ENCODE data around the gene EMP1.

DNA sequence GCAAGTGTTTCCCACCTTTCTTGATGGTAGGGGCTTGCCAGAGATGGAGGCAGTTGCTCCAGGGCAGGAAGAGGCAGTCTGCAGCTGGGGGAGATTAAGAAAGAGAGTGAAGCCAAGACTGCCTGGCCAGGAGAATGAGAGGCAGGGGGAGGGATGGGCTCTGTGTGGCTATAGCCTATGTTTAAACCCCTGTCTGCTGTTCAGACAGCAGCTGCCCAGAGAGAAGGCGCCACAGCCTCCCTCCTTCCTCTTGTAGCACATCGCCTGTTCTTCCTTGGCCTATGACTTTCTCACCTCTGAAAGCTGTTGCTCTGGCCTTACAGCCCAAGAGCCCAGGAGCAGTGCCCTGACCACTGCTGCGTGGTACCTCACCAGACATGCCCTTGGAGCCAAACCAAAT lies 61.7 kb downstream of the EMP1 start:
- no peak for TF ChIP-seq POLR2A (IDR thresholded peaks at IDR 0.05)
- TF ChIP-seq, protein P1, sequence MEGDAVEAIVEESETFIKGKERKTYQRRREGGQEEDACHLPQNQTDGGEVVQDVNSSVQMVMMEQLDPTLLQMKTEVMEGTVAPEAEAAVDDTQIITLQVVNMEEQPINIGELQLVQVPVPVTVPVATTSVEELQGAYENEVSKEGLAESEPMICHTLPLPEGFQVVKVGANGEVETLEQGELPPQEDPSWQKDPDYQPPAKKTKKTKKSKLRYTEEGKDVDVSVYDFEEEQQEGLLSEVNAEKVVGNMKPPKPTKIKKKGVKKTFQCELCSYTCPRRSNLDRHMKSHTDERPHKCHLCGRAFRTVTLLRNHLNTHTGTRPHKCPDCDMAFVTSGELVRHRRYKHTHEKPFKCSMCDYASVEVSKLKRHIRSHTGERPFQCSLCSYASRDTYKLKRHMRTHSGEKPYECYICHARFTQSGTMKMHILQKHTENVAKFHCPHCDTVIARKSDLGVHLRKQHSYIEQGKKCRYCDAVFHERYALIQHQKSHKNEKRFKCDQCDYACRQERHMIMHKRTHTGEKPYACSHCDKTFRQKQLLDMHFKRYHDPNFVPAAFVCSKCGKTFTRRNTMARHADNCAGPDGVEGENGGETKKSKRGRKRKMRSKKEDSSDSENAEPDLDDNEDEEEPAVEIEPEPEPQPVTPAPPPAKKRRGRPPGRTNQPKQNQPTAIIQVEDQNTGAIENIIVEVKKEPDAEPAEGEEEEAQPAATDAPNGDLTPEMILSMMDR (IDR thresholded peaks at IDR 0.05), result no peak
